Parathyroid adenoma (tissue), 2 donors: ENCODE measurements around the gene KRTAP9-6.
"Not testable (repeated sequence)": the region's sequence is repeated elsewhere in the genome, so short reads cannot be mapped to it uniquely, and the experiment has no call there.

ENCODE experiments used
- H2AFZ ChIP-seq: fragments of 300-600 bp; sonication (generic); one replicate; pipeline ENCODE4 v1.7.0; 2017; ENCODE audit warnings: antibody characterized with exemption, mild to moderate bottlenecking
- H3K27ac ChIP-seq: fragments of 300-600 bp; sonication (generic); one replicate; pipeline ENCODE4 v1.7.0; 2017
- H3K27me3 ChIP-seq: fragments of 300-600 bp; sonication (generic); one replicate; pipeline ENCODE4 v1.7.0; 2017; ENCODE audit warnings: low read length; ENCODE audit not compliant: control insufficient read depth, insufficient read depth
- H3K36me3 ChIP-seq: fragments of 300-600 bp; sonication (generic); one replicate; pipeline ENCODE4 v1.7.0; 2017; ENCODE audit warnings: low read length; ENCODE audit not compliant: control insufficient read depth, insufficient read depth
- H3K4me1 ChIP-seq: fragments of 300-600 bp; sonication (generic); one replicate; pipeline ENCODE4 v1.7.0; 2017; ENCODE audit warnings: control low read depth
- H3K4me2 ChIP-seq: fragments of 300-600 bp; sonication (generic); one replicate; pipeline ENCODE4 v1.7.0; 2017; ENCODE audit warnings: low read length
- H3K4me3 ChIP-seq: fragments of 300-600 bp; sonication (generic); one replicate; pipeline ENCODE4 v1.7.0; 2017; ENCODE audit warnings: low read depth, low read length
- H3K79me2 ChIP-seq: fragments of 300-600 bp; sonication (generic); one replicate; pipeline ENCODE4 v1.7.0; 2017; ENCODE audit warnings: control low read depth
- H3K9ac ChIP-seq: fragments of 300-600 bp; sonication (generic); one replicate; pipeline ENCODE4 v1.7.0; 2017; ENCODE audit warnings: mild to moderate bottlenecking
- H3K9me3 ChIP-seq: fragments of 300-600 bp; sonication (generic); one replicate; pipeline ENCODE4 v1.7.0; 2017; ENCODE audit warnings: low read length; ENCODE audit not compliant: control insufficient read depth
- TF ChIP-seq, protein P1 (sequence below): fragments of 300-600 bp; sonication (generic); IDR thresholded peaks from one replicate; pipeline ENCODE4 v1.7.0; 2017; ENCODE audit warnings: antibody characterized with exemption, mild to moderate bottlenecking
- donor health status: primary hyperparathyroidism.

KRTAP9-6 gene

DNA sequence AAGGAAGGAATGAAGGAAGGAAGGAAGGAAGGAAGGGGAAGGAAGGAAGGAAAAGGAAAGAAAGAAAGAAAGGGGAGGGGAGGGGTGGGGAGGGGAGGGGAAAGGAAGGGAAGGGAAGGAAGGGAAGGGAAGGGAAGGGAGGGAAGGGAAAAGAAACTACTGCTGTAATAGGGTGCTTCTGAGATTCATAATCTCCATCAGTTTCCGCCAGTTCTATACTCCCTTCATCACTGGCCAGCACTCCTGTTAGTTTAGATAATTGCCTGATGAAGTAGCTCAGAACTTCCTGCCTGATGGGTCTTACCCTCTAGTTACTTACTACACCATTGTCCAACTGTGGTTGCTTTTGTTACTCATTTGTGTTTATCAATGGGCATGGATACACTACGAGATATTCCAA, 2.0 kb upstream of the KRTAP9-6 start:
- H3K27me3 ChIP-seq, result no peaks in the 10 kb centered on the region
- H3K4me1 ChIP-seq, result no peaks in the 10 kb centered on the region
- H3K79me2 ChIP-seq, result no peaks in the 10 kb centered on the region
- TF ChIP-seq, protein P1, sequence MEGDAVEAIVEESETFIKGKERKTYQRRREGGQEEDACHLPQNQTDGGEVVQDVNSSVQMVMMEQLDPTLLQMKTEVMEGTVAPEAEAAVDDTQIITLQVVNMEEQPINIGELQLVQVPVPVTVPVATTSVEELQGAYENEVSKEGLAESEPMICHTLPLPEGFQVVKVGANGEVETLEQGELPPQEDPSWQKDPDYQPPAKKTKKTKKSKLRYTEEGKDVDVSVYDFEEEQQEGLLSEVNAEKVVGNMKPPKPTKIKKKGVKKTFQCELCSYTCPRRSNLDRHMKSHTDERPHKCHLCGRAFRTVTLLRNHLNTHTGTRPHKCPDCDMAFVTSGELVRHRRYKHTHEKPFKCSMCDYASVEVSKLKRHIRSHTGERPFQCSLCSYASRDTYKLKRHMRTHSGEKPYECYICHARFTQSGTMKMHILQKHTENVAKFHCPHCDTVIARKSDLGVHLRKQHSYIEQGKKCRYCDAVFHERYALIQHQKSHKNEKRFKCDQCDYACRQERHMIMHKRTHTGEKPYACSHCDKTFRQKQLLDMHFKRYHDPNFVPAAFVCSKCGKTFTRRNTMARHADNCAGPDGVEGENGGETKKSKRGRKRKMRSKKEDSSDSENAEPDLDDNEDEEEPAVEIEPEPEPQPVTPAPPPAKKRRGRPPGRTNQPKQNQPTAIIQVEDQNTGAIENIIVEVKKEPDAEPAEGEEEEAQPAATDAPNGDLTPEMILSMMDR, result no peak
- H3K4me3 ChIP-seq, result no peak overlapping the region
- no peak overlapping the region for H3K4me2 ChIP-seq
- H3K9ac ChIP-seq, result no peak overlapping the region
- no peaks in the 10 kb centered on the region for H3K36me3 ChIP-seq
- H2AFZ ChIP-seq, result no peak overlapping the region
- H3K27ac ChIP-seq, result no peak overlapping the region
- no peaks in the 10 kb centered on the region for H3K9me3 ChIP-seq

DNA sequence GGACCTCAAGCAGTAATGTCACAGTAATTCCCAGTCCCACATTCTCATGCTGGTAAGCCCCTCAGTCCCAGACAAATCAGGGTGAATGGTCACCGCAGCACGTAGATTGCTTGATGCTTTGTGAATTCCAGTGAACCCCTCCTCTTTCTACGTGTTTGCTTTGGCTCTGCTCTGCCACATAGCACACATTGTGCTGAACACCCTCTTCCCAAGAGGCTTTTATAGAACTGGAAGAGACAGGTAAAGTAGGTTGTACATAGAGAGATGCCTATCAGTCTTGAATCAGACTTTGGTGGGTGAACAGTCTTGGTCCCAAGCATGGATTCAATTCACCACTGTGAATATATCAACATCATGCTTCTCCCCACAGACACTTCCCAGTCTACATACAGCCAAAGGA, 579 bp upstream of the KRTAP9-6 start:
- Histone ChIP-seq H2AFZ (no peak overlapping the region), H3K4me2 (no peak overlapping the region), H3K27me3 (no peaks in the 10 kb centered on the region), H3K4me1 (no peaks in the 10 kb centered on the region), H3K27ac (no peak overlapping the region), H3K36me3 (no peaks in the 10 kb centered on the region), H3K9me3 (no peaks in the 10 kb centered on the region), H3K9ac (no peak overlapping the region), H3K4me3 (no peak overlapping the region), H3K79me2 (no peaks in the 10 kb centered on the region)
- TF ChIP-seq, protein P1, result no peak

DNA sequence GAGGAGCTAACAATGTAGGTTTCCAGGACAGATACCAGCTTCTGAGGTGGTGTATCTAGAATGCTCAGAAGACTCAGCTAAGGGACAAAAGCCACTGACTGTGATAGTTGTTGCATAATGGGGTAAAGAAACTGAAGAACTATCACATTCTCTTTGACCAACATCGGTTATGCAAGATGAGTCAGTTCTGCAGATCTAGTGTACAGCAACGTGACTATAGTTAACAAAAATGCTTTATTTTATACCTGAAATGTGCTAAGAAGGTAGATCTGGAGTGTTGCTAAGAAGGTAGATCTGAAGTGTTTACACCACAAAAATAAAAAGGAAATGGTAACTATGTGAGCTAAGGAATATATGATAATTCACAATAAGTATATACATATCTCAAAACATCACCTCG, 2.5 kb downstream of the KRTAP9-6 start:
- Histone ChIP-seq H3K9me3 (no peaks in the 10 kb centered on the region), H3K27me3 (no peaks in the 10 kb centered on the region), H3K4me1 (no peaks in the 10 kb centered on the region), H3K36me3 (no peaks in the 10 kb centered on the region), H3K4me2 (no peak overlapping the region), H3K79me2 (no peaks in the 10 kb centered on the region), H2AFZ (no peak overlapping the region), H3K9ac (no peak overlapping the region), H3K4me3 (no peak overlapping the region), H3K27ac (no peak overlapping the region)
- TF ChIP-seq, protein P1, result no peak

DNA sequence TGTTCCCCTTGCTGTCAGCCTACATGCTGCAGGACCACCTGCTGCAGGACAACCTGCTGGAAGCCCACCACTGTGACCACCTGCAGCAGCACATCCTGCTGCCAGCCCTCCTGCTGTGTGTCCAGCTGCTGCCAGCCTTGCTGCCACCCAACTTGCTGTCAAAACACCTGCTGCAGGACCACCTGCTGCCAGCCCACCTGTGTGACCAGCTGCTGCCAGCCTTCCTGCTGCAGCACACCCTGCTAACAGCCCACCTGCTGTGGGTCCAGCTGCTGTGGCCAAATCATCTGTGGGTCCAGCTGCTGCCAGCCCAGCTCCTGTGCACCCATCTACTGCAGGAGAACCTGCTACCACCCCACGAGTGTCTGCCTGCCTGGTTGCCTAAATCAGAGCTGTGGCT, 6.1 kb downstream of the KRTAP9-6 start:
- not testable (repeated sequence) for H3K79me2 ChIP-seq, H2AFZ ChIP-seq, H3K27me3 ChIP-seq, H3K4me3 ChIP-seq, H3K27ac ChIP-seq, H3K4me1 ChIP-seq, H3K36me3 ChIP-seq, H3K9ac ChIP-seq, H3K9me3 ChIP-seq, H3K4me2 ChIP-seq

DNA sequence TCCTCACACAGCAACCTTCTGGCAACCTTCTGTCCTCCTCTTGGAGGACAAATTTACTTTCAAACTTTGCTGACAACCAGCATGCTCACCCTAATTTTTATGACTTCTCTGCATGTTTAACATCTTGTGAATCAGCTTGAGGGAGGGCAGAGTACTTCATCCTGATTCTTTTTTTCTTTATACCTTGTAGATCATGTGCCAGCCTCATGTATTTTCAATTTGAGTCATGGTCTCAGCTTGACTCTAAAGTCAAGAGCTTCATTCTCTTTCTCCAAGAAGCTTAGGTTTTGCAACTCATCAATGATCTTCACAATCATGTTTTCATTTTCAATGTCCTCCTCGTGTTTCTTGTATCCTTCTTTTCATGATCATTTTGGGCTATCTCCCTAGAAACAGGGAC, 6.7 kb downstream of the KRTAP9-6 start:
- Histone ChIP-seq H3K9me3 (no peaks in the 10 kb centered on the region), H2AFZ (no peak overlapping the region), H3K4me2 (no peak overlapping the region), H3K9ac (no peak overlapping the region), H3K4me1 (no peaks in the 10 kb centered on the region), H3K27ac (no peak overlapping the region), H3K79me2 (no peaks in the 10 kb centered on the region), H3K4me3 (no peak overlapping the region), H3K36me3 (no peaks in the 10 kb centered on the region), H3K27me3 (no peaks in the 10 kb centered on the region)
- TF ChIP-seq, protein P1, result no peak

DNA sequence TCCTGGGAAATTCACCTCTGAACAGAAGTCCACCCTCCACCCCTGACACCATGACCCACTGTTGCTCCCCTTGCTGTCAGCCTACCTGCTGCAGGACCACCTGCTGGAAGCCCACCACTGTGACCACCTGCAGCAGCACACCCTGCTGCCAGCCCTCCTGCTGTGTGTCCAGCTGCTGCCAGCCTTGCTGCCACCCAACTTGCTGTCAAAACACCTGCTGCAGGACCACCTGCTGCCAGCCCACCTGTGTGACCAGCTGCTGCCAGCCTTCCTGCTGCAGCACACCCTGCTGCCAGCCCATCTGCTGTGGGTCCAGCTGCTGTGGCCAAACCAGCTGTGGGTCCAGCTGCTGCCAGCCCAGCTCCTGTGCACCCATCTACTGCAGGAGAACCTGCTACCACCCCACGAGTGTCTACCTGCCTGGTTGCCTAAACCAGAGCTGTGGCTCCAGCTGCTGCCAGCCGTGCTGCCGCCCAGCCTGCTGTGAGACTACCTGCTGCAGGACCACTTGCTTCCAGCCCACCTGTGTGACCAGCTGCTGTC, 10.5 kb downstream of the KRTAP9-6 start, which contains the start of gene KRTAP9-7:
Gene KRTAP9-7 (plus strand): TSS at position 51 of the 543 bp plus-strand sequence. CDS start 0 bp downstream, at position 51.
- H3K79me2 ChIP-seq, H3K9ac ChIP-seq, H3K27me3 ChIP-seq, H3K36me3 ChIP-seq, H3K27ac ChIP-seq, H3K4me1 ChIP-seq, H3K9me3 ChIP-seq, H3K4me2 ChIP-seq, H2AFZ ChIP-seq, H3K4me3 ChIP-seq: not testable (repeated sequence)
